IgD-negative memory B cell (primary cell): Measurements from ENCODE around the gene ZNF571. TPM values are rescaled to one million over a fixed set of nuclear protein-coding genes. Genes with fewer than 3 reads are reported as not detected.

Experiments used
- H3K27ac Mint-ChIP-seq, 3 donors: one replicate each; pipeline ENCODE4 v1.8.0; 2020 to 2022; ENCODE audit warnings: mild to moderate bottlenecking in 3 of 3, mixed read lengths in 3 of 3, moderate library complexity in 1 of 3
- H3K27me3 Mint-ChIP-seq: one replicate; pipeline ENCODE4 v1.8.0; 2021; ENCODE audit warnings: mixed read lengths
- H3K36me3 Mint-ChIP-seq: one replicate; pipeline ENCODE4 v1.8.0; 2020; ENCODE audit warnings: mild to moderate bottlenecking, mixed read lengths
- H3K4me1 Mint-ChIP-seq, 3 donors: one replicate each; pipeline ENCODE4 v1.8.0; 2020 to 2022; ENCODE audit warnings: mixed read lengths in 3 of 3, mild to moderate bottlenecking in 1 of 3
- H3K4me3 Mint-ChIP-seq, 4 donors: one replicate each; pipeline ENCODE4 v1.8.0; 2020 to 2022; ENCODE audit warnings: mild to moderate bottlenecking in 4 of 4, mixed read lengths in 4 of 4, moderate library complexity in 3 of 4
- H3K9me3 Mint-ChIP-seq, 3 donors: one replicate each; pipeline ENCODE4 v1.8.0; 2020 to 2021; ENCODE audit warnings: mixed read lengths in 3 of 3, mild to moderate bottlenecking in 1 of 3
- polyA plus RNA-seq: library from polyadenylated mRNA; unstranded; fragments of 300-500 nt; fragmentation: Illumina TruSeq; gene quantifications from one replicate; pipeline ENCODE4 v1.2.3, GENCODE V29; 2021

ZNF571 gene
- polyA plus RNA-seq, result 6.9 TPM

DNA sequence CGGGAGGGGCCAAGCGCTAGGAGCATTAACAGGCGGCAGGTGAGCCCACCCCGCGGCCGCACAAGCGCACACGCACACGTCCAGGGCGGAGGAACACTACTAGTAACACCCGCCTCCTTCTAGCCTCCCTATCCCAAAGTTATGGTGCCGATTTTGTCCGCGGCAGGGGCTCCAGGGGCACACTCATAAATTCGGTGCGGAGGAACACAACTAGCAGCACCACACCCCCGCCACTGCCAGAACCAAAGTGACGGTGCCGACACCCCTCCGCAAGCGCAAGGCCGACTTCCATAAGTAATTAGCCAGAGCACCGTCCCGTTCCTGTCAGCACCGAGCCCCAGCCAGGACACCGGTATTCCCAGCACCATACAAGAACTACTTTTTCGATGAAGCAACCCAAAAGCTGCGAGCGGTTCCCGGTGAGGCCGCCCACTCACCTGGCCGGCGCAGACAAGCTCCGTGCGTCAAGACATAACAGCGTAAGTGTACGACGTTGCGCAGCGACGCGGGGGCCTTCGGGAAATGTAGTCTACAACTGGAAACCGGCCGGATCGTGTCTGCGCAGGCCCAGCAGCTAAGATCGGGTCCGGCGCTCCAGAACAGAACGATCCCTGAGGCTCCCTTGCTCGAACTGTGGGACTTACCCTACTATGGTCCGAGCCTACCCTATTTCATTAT, at the start of gene ZNF571, which contains the start of gene ZNF540:
ZNF571 (minus strand) TSS at position 489 of the 678 bp plus-strand sequence. CDS start 8,116 bp downstream, outside the sequence.
ZNF540 (plus strand) TSS at position 573 of the 678 bp plus-strand sequence. CDS start 3,572 bp downstream, outside the sequence.
- peaks cover 15% of the 10 kb centered on the region for H3K36me3 Mint-ChIP-seq
- H3K9me3 Mint-ChIP-seq, result peaks cover 5 to 17% (median 13%) of the 10 kb centered on the region in 3 donors
- H3K27ac Mint-ChIP-seq, result peak within 1 kb of the TSS; percentile 81 to 98 (median 97)
- peak within 1 kb of the TSS; percentile 97 to 99 (median 98) for H3K4me3 Mint-ChIP-seq
- peaks cover 17 to 22% (median 20%) of the 10 kb centered on the region in 3 donors for H3K4me1 Mint-ChIP-seq
- H3K27me3 Mint-ChIP-seq, result no peaks in the 10 kb centered on the region

DNA sequence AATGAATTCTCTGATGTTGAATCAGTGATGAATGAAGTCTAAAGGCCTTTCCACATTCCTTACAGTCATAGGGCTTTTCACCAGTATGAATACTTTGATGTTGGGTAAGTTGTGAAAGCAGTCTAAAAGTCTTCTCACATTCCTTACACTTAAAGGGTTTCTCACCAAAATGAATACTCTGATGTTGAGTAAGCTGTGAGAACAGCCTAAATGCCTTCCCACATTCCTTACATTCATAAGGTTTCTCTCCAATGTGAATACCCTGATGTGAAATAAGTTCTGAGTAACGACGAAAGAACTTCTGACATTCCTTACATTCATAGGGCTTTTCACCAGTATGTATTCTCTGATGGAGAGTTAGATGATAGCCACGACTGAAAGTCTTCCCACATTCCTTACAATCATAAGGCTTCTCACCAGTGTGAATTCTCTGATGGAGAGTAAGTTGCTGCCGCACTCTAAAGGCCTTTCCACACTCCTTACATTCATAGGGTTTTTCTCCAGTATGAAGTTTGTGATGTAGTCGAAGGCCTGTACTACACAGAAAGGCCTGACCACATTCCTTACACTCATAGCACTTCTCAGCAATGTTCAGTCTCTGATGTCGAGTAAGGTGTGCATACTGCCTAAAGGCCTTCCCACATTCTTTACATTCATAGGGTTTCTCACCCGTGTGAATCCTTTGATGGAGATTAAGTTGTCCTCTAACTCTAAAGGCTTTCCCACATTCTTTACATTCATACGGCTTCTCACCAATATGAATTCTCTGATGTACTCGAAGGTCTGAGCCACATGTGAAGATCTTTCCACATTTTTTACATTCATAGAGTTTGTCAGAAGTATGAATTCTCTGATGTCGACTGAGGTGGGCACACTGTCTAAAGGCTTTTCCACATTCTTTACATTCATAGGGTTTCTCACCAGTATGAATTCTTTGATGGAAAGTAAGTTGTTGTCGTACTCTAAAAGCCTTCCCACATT, 40.8 kb upstream of the ZNF571 start:
- Mint-ChIP-seq H3K9me3 (peaks cover 6 to 44% (median 38%) of the 10 kb centered on the region in 3 donors), H3K27ac (no peak overlapping the region), H3K36me3 (peaks cover 23% of the 10 kb centered on the region), H3K27me3 (no peaks in the 10 kb centered on the region), H3K4me1 (no peaks in the 10 kb centered on the region), H3K4me3 (no peak overlapping the region)

DNA sequence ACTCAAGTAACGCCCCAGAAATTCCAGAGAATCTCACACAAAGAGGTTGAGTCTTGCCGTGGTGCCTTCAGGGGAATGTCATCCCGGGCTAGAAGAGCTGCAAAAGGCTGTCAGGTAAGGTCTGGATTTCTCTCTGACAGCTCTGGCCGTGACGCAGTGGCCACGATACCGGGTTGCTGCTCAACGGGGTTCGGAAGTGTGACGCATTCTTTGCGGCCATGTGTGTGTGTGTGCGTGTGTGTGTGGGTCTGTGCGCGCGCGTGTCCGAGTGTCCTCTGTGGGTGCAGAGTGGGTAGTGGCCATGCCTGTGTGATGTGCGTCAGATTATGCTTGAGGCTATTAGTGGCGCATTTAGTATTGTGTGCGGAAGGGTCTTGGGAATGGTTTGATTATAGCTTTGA, 390 bp upstream of the ZNF571 start:
- H3K9me3 Mint-ChIP-seq, result peaks cover 5 to 17% (median 14%) of the 10 kb centered on the region in 3 donors
- peak overlapping the region; percentile 81 to 98 (median 97) for H3K27ac Mint-ChIP-seq

DNA sequence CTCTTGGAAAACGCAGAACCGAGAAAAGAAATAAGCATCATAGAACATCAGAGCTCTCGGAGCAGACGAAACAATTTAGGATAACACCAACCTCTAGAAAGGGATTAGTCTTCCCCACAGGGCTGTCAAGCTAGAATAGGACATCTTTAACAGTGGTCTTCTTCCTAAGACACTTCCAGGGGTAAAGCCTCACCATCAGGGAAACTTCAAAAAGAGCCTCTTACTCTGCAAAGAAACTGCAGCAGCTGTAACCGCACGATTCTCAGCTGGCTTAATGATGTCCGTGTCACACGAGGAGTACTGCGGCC, 642 bp downstream of the ZNF571 start:
- Mint-ChIP-seq H3K4me1 (peaks cover 19 to 22% (median 20%) of the 10 kb centered on the region in 3 donors), H3K4me3 (peak overlapping the region; percentile 97 to 99 (median 98)), H3K27ac (peak overlapping the region; percentile 81 to 98 (median 97)), H3K27me3 (no peaks in the 10 kb centered on the region), H3K36me3 (peaks cover 14% of the 10 kb centered on the region), H3K9me3 (peaks cover 4 to 19% (median 8%) of the 10 kb centered on the region in 3 donors)

More for the DNA sequence above, 390 bp upstream of the ZNF571 start:
- Mint-ChIP-seq H3K4me3 (peak overlapping the region; percentile 97 to 99 (median 98)), H3K36me3 (peaks cover 18% of the 10 kb centered on the region), H3K4me1 (peaks cover 17 to 22% (median 20%) of the 10 kb centered on the region in 3 donors), H3K27me3 (no peaks in the 10 kb centered on the region)

DNA sequence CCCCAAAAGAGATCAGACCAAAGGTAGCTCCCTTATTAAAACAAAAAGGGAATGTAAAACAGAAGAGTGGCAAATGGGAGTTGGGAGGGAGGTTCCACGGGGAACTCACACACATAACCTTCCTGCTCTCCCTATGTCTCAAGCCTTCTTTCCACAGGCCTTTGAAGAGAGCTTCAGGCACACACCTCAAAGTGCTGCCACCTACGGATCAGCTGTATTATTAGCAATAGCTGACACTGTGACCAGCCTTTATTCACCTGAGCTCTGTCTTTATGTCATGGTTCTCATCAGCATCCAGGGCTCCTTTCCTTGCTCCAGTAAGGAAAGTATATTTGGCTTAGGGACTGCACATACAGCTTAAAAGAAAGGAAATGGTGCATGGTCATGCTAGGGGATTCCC, 11.3 kb downstream of the ZNF571 start:
- Mint-ChIP-seq H3K4me1 (peaks cover 0 to 2% (median 0%) of the 10 kb centered on the region in 3 donors), H3K27me3 (no peaks in the 10 kb centered on the region), H3K9me3 (peaks cover 18 to 42% (median 37%) of the 10 kb centered on the region in 3 donors), H3K4me3 (no peak overlapping the region), H3K27ac (no peak overlapping the region), H3K36me3 (peaks cover 43% of the 10 kb centered on the region)

DNA sequence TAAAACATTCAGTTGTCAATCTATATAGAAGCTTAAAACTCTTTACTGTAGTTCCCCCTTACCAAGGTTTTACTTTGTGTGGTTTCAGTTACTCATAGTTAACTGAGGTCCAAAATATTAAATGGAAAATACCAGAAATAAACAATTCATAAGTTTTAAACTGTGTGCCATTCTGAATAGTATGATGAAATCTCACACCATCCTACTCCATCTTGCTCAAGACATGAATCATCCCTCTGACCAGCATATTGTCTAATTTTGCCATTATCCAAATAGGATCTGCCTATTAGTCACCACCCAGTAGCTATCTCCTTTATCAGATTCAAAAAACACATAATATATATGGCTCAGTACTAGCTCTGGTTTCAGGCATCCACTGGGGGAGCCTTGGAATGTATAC, 22.4 kb downstream of the ZNF571 start:
- H3K27me3 Mint-ChIP-seq, result no peaks in the 10 kb centered on the region
- peaks cover 35% of the 10 kb centered on the region for H3K36me3 Mint-ChIP-seq
- no peak overlapping the region for H3K4me3 Mint-ChIP-seq
- H3K4me1 Mint-ChIP-seq, result no peaks in the 10 kb centered on the region
- H3K27ac Mint-ChIP-seq, result no peak overlapping the region
- H3K9me3 Mint-ChIP-seq, result peaks cover 15 to 67% (median 50%) of the 10 kb centered on the region in 3 donors

DNA sequence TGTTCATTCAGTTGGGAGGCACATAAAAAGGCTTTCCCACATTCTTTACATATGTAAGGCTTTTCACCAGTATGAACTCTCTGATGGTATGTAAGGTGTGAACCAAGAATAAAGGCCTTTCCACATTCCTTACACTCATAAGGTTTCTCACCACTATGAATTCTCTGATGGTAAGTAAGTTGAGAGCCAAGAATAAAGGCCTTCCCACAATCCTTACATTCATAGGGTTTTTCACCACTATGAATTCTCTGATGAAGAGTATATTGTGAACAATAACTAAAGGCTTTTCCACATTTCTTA, 29.3 kb downstream of the ZNF571 start:
- Mint-ChIP-seq H3K9me3 (peaks cover 18 to 60% (median 53%) of the 10 kb centered on the region in 3 donors), H3K4me3 (no peak overlapping the region), H3K27me3 (no peaks in the 10 kb centered on the region), H3K36me3 (peaks cover 36% of the 10 kb centered on the region), H3K4me1 (no peaks in the 10 kb centered on the region), H3K27ac (no peak overlapping the region)

DNA sequence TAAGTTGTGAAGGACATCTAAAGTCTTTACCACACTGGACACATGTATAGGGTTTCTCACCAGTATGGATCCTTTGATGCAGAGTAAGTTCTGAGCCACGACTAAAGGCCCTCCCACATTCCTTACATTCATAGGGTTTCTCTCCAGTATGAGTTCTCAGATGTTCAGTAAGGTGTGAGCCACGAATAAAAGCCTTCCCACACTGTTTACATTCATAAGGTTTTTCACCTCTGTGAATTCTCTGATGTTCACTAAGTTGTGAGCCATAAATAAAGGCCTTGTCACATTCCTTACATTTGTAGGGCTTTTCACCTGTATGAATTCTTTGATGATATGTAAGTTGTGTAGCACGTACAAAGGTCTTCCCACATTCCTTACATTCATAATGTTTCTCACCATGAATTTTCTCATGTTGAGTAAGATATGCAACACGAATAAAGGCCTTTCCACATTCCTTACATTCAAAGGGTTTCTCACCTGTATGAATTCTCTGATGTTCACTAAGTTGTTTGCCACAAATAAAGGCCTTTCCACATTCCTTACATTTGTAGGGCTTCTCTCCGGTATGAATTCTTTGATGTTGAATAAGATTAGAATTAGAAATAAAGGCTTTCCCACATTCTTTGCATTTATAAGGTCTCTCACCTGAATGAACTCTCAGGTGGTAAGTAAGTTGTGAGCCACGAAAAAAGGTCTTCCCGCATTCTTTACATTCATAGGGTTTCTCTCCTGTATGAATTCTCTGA, 29.8 kb downstream of the ZNF571 start:
- no peak overlapping the region for H3K4me3 Mint-ChIP-seq
- H3K27ac Mint-ChIP-seq, result no peak overlapping the region
- H3K9me3 Mint-ChIP-seq, result peaks cover 16 to 56% (median 50%) of the 10 kb centered on the region in 3 donors
- peaks cover 36% of the 10 kb centered on the region for H3K36me3 Mint-ChIP-seq
- H3K4me1 Mint-ChIP-seq, result no peaks in the 10 kb centered on the region
- no peaks in the 10 kb centered on the region for H3K27me3 Mint-ChIP-seq

DNA sequence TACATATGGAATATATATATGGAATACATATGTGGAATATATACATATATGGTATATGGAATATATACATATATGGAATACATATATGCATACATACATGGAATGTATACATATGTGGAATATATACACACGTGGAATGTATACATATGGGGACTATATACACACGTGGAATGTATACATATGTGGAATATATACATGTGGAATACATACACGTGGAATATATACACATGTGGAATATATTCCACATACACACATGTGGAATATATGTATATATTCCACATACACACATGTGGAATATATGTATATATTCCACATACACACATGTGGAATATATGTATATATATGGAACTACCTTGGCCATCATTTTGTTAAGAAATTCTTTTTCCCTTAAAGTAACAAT, 31.1 kb downstream of the ZNF571 start:
- Mint-ChIP-seq H3K9me3 (peaks cover 13 to 51% (median 50%) of the 10 kb centered on the region in 3 donors), H3K4me3 (no peak overlapping the region), H3K4me1 (no peaks in the 10 kb centered on the region), H3K27me3 (no peaks in the 10 kb centered on the region), H3K36me3 (peaks cover 33% of the 10 kb centered on the region), H3K27ac (no peak overlapping the region)

DNA sequence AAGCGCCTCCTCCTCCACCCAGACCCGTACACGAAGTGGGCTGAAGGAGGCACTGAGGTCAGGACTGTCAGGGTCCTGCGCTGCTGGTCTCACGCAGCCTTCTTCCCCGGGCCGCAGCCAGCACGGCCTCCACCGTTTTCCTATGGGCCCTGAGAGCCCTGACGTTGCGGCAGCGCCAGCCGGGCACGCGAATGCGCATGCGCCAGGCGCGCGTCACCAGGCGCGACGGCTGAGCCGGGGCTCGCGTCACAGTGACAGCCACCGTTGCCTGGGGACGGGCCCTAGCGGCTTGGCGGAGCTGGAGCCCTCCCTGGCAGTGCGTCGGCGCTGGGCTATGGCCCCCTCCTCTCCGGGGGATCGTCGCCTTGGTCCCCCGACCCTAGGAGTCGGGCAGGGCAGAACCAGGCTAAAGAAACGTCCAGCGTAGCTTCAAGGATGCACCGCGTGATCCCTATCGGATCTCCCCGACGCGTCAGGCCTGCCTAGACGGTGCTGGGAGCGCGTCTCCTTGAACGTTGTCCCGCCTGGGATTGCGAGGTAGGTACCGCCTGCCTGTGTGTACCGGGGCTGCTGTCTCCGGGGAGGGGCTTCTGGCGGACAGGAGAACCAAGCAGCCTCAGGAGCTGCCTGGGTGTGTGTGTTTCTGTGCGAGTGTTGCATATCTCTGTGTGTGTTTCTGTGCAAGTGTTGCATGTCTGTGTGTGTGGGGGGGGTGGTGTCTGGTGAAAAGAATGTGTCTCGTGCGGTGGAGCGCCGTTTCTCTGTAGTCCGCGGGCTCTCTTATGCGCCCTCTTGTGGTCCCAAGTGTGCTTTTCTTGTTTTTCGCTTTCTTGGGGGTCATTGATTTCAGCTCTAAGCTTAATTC, 43.2 kb downstream of the ZNF571 start:
- no peaks in the 10 kb centered on the region for H3K27me3 Mint-ChIP-seq
- peaks cover 13 to 34% (median 23%) of the 10 kb centered on the region in 3 donors for H3K9me3 Mint-ChIP-seq
- peaks cover 2% of the 10 kb centered on the region for H3K36me3 Mint-ChIP-seq
- peaks cover 0 to 6% (median 2%) of the 10 kb centered on the region in 3 donors for H3K4me1 Mint-ChIP-seq
- peak overlapping the region; percentile 88 to 98 (median 92) for H3K4me3 Mint-ChIP-seq
- H3K27ac Mint-ChIP-seq, result peak overlapping the region; percentile 78 to 92 (median 82)

DNA sequence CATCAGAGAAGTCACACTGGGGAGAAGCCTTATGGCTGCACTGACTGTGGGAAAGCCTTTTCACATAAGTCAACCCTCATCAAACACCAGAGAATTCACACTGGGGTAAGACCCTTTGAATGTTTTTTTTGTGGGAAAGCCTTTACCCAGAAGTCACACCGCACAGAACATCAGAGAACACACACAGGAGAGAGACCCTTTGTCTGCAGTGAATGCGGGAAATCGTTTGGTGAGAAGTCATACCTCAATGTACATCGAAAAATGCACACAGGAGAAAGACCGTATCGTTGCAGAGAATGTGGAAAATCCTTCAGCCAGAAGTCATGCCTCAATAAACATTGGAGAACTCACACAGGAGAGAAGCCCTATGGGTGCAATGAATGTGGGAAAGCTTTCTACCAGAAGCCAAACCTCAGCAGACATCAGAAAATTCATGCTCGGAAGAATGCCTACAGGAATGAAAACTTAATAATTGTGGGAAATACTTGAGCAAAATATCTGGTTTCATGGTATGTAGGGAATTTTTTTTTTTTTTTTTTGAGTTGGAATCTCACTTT, 57.1 kb downstream of the ZNF571 start:
- no peaks in the 10 kb centered on the region for H3K27me3 Mint-ChIP-seq
- peaks cover 30% of the 10 kb centered on the region for H3K36me3 Mint-ChIP-seq
- no peaks in the 10 kb centered on the region for H3K4me1 Mint-ChIP-seq
- peak overlapping the region in 2 of 4 donors; percentile 17 for H3K4me3 Mint-ChIP-seq
- no peak overlapping the region for H3K27ac Mint-ChIP-seq
- peaks cover 25 to 43% (median 26%) of the 10 kb centered on the region in 3 donors for H3K9me3 Mint-ChIP-seq

DNA sequence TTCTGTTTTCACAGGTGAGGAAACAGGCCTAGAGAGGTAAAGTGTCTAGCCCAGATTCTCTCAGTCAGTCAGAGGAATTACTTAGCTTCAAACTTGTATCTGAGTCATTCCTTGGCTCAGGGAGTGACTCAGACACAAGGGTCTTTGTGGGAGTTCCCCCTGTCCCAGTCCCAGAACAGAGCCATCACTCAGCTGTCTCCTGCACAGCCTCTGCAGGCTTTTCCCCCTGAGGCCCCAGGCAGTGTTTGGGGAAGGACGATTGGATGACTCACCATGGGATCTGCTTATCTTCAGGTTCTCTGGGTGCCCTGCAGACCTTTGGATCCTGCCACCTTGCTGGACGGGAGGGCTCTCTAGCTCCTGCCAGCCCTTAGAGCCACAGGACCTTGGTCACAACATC, 74.7 kb downstream of the ZNF571 start:
- H3K9me3 Mint-ChIP-seq, result peaks cover 16 to 24% (median 20%) of the 10 kb centered on the region in 3 donors
- H3K4me1 Mint-ChIP-seq, result no peaks in the 10 kb centered on the region
- H3K36me3 Mint-ChIP-seq, result peaks cover 38% of the 10 kb centered on the region
- H3K27me3 Mint-ChIP-seq, result no peaks in the 10 kb centered on the region
- H3K27ac Mint-ChIP-seq, result peak overlapping the region in 1 of 3 donors; percentile 48
- no peak overlapping the region for H3K4me3 Mint-ChIP-seq
